ENCODE measurements around the gene SLC38A5. TPM values are rescaled to one million over a fixed set of nuclear protein-coding genes. Genes with fewer than 3 reads are reported as not detected.

Gene SLC38A5
- total and polyA plus RNA-seq, 9 of the 15 experiments (the other 6 are each of a cell fraction or from before 2014, with no cell fraction given), result 9.3 to 228 (median 142) TPM

DNA sequence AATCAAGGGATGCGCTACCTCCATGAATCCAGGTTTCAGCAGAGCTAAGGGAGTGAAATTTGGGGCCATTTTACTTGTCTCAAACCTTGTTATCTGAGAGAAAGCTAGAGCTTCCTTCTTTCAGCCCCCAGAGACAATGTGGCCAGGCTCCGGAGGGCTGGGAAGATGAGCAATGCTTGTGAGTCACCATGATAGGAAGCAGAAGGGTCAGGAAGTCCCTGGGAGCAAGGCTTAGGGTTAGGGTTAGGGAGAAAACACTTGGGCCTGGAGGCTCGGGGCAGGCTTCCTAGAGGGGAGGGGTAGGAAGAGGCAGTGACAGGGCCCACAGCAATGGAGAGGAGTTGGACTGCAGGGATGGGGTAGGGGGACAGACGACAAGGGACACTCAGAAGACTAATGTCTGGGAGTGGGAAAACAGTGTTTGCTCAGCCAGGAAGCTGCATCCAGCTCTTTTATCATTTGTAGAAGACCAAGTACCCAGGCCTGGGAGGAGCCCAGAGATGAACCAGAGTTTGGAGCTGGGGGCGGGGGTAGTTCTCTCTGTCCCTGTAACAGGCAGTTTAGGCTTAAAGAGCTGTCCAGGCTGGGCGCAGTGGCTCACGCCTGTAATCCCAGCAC lies 22.3 kb upstream of the SLC38A5 start:
- WGBS (ENCODE audit: insufficient coverage, low coverage, missing lambda C conversion rate), result 36% methylated on average over 5 of the region's 7 CpGs
- H3K4me3 ChIP-seq, result no peak overlapping the region
- in situ Hi-C loops (cut with MboI), result loop anchor here (5.0 to 25.0 kb wide), 2 partner anchors 410 to 630 kb away; no protein-coding TSS in a partner anchor
- H3K9me1 ChIP-seq (ENCODE audit: control insufficient read depth, insufficient read depth, low read length), result peaks cover under 1% of the 10 kb centered on the region
- H3K9me3 ChIP-seq (replicated peaks; ENCODE audit: control insufficient read depth, insufficient read depth, low read depth, low read length), result no peaks in the 10 kb centered on the region
- ChIA-PET CTCF (ENCODE audit: low intra/inter-chr PET ratio) (no interaction called here), POLR2A (interaction anchor here (0.7 kb wide), 2 partner anchors 11 to 227 kb away, joined by 3 read pairs; no protein-coding TSS in a partner anchor)
- H3K79me2 ChIP-seq (ENCODE audit: control insufficient read depth, insufficient read depth, low read length), result no peaks in the 10 kb centered on the region
- no peaks in the 10 kb centered on the region for H4K20me1 ChIP-seq (replicated peaks; ENCODE audit: control insufficient read depth, insufficient read depth, low read length)
- H3K27ac ChIP-seq (ENCODE audit: extremely low read depth, low read depth, low read length), result peak overlapping the region; percentile 12; the same call in 2 of the 3 replicates
- peak overlapping the region; percentile 77 for H2AFZ ChIP-seq (ENCODE audit: low read depth, low read length)
- H3K4me2 ChIP-seq (ENCODE audit: insufficient read depth, low read length), result 0 out of 2 replicates have a peak overlapping the region, but pooled peaks have one; percentile 27
- peak; percentile 21; the same call in 2 of the 3 replicates for ATAC-seq
- no peak overlapping the region for H3K9ac ChIP-seq (ENCODE audit: insufficient read depth in 1 of 2, low read depth in 2 of 2, low read length in 2 of 2)
- peaks cover under 1% of the 10 kb centered on the region; the same call in 2 of the 3 replicates for H3K36me3 ChIP-seq (ENCODE audit: control insufficient read depth, insufficient read depth, low read length)
- intact Hi-C loops (cut with micrococcal nuclease), result loop anchor here (10.0 kb wide), 1 partner anchor 658 kb away; the partner anchor contains the start of gene ZNF81
- H3K4me1 ChIP-seq (replicated peaks in 1 of 2; ENCODE audit: control insufficient read depth in 2 of 2, insufficient read depth in 2 of 2, low read length in 2 of 2), result peaks cover 10 to 22% of the 10 kb centered on the region in 2 experiments; a peak in 4 of 5 replicates
- no peaks in the 10 kb centered on the region for H3K27me3 ChIP-seq (ENCODE audit: control insufficient read depth in 2 of 2, insufficient read depth in 2 of 2, low read length in 2 of 2)
- peak; percentile 21 to 68 (median 27) for DNase-seq (ENCODE audit: extremely low read depth in 1 of 4, low spot score in 3 of 4)
- FAIRE-seq, result peak; percentile 84
- no TSS peak for BruUV-seq (replicated peaks)
- TF ChIP-seq YY1 (IDR thresholded peaks at IDR 0.05; ENCODE audit: borderline replicate concordance in 1 of 3, control insufficient read depth in 1 of 3, extremely low read depth in 1 of 3, insufficient read depth in 3 of 3, insufficient read length in 1 of 3, insufficient replicate concordance in 2 of 3, low read depth in 1 of 3, low read length in 2 of 3) (no peak), SMC3 (conservative IDR thresholded peaks at IDR 0.05; ENCODE audit: insufficient read depth, low read depth, low read length) (no peak), MAZ (CRISPR knock-in tag; conservative IDR thresholded peaks at IDR 0.05 in 1 of 2, IDR thresholded peaks at IDR 0.05 in 1 of 2) (peak in 1 of 2 experiments; percentile 41; a peak in 1 of 4 replicates), MLLT1 (IDR thresholded peaks at IDR 0.05) (no peak), HNRNPUL1 (IDR thresholded peaks at IDR 0.05; ENCODE audit: low read length) (no peak), TCF3 (CRISPR knock-in tag; IDR thresholded peaks at IDR 0.05) (peak; percentile 10; the same call in 1 of the 2 replicates), CC2D1A (IDR thresholded peaks at IDR 0.05) (no peak), HOXB6 (CRISPR knock-in tag; IDR thresholded peaks at IDR 0.05; ENCODE audit: borderline replicate concordance) (no peak), NEUROD1 (IDR thresholded peaks at IDR 0.05; ENCODE audit: borderline replicate concordance, low read depth, low read length, partially characterized antibody) (no peak), CBFA2T3 (IDR thresholded peaks at IDR 0.05) (peak; percentile 18; the same call in 1 of the 2 replicates), RCOR1 (IDR thresholded peaks at IDR 0.05; ENCODE audit: borderline replicate concordance in 1 of 2, low read depth in 2 of 2, low read length in 2 of 2) (peak in 1 of 2 experiments; percentile 7; a peak in 1 of 4 replicates), RFX5 (IDR thresholded peaks at IDR 0.05; ENCODE audit: low read depth, low read length) (no peak), SMARCA4 (IDR thresholded peaks at IDR 0.05) (peak; percentile 65; the same call in 1 of the 2 replicates), SRF (CRISPR knock-in tag; IDR thresholded peaks at IDR 0.05) (no peak), CTBP1 (IDR thresholded peaks at IDR 0.05; ENCODE audit: borderline replicate concordance) (peak; percentile 39; the same call in 1 of the 2 replicates), U2AF2 (optimal IDR thresholded peaks at IDR 0.05; ENCODE audit: low read depth, low read length) (no peak), SP2 (IDR thresholded peaks at IDR 0.05; ENCODE audit: extremely low read depth, low read depth, low read length, poor library complexity, severe bottlenecking) (no peak), TFAP4 (CRISPR knock-in tag; IDR thresholded peaks at IDR 0.05; ENCODE audit: borderline replicate concordance) (0 out of 2 replicates have a peak, but pooled peaks have one; percentile 20), NR1H2 (CRISPR knock-in tag; IDR thresholded peaks at IDR 0.05) (no peak)

All from K562 (cell line).